ENCODE measurements around the gene SIAE. TPM values are rescaled to one million over a fixed set of nuclear protein-coding genes. Genes with fewer than 3 reads are reported as not detected.

Gene SIAE
- total and polyA plus RNA-seq, 2 donors (not counting 1 experiment from before 2014, with no cell fraction given), result 3.6 to 4.5 TPM

DNA sequence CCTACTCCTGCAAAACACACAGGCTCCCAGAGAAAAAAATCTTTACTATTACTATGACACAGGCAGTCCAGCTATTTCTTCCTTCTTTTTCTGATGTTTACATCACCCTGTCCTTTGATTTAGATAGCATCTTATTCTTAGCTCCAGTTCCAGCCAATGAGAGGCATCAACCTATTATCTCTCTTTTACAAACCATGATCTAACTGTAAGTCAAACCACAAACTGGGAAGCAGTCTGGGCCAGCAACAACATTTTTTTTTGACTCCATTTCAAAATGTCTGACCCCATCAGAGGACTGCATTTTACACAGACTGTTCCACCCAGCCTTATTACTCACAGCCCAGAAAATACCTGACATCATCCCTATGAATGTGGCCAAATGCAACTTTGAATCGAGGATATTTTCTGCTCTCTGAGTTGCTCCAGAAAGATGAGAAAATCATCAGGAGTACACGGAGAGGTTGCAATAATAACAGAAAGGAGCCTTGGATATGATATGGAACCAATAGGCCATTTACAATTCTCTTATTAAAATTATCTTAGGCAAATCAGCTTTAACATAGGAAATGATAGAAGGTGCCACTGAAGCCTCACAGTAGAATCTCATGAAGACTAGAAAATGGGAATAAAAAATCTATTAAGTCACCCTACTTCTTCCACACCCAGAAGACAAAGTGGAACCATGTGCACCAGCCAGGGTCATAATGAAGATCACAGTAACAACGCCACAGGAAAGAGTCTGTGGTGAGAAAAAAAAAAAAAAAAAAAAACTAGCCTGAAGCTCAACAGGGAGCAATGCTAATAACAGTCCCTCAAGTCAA is 29.7 kb downstream of the SIAE start:
- intact Hi-C loops (cut with micrococcal nuclease), result loop anchor here (1.0 to 10.0 kb wide), 3 partner anchors 118 to 1231 kb away; partner anchors contain the start of gene ESAM
- Histone ChIP-seq H3K9me3 (ENCODE audit: control extremely low read depth in 1 of 3, control insufficient read depth in 2 of 3, insufficient read depth in 1 of 3, low read length in 2 of 3) (no peaks in the 10 kb centered on the region), H3K9ac (ENCODE audit: low read length) (no peak overlapping the region), H3K27me3 (replicated peaks in 1 of 4; ENCODE audit: control extremely low read depth in 1 of 4, control insufficient read depth in 3 of 4, insufficient read depth in 4 of 4, low read length in 3 of 4) (no peaks in the 10 kb centered on the region), H4K20me1 (ENCODE audit: control insufficient read depth, insufficient read depth, low read length, poor library complexity, severe bottlenecking) (no peaks in the 10 kb centered on the region), H3K27ac (ENCODE audit: low read length in 2 of 2) (no peak overlapping the region), H3K36me3 (replicated peaks in 1 of 2; ENCODE audit: control extremely low read depth in 1 of 2, control insufficient read depth in 1 of 2, extremely low read depth in 1 of 2, insufficient read depth in 2 of 2, low read length in 1 of 2) (no peaks in the 10 kb centered on the region), H3K4me2 (replicated peaks; ENCODE audit: low read depth, low read length, poor library complexity, severe bottlenecking) (no peak overlapping the region), H2AFZ (ENCODE audit: insufficient read depth, low read depth, low read length, poor library complexity, severe bottlenecking) (peak overlapping the region; percentile 17), H3K4me3 (ENCODE audit: control extremely low read depth in 1 of 5, extremely low read depth in 1 of 5, insufficient read depth in 1 of 5, low read depth in 2 of 5, low read length in 4 of 5) (no peak overlapping the region), H3K79me2 (ENCODE audit: control insufficient read depth, insufficient read depth, low read length) (no peaks in the 10 kb centered on the region), H3K4me1 (ENCODE audit: control insufficient read depth in 2 of 2, insufficient read depth in 2 of 2, low read length in 2 of 2) (peaks cover 14 to 16% of the 10 kb centered on the region in 2 donors)
- no peaks in the 10 kb centered on the region for H3K27me3 Mint-ChIP-seq
- TF ChIP-seq, protein P1, sequence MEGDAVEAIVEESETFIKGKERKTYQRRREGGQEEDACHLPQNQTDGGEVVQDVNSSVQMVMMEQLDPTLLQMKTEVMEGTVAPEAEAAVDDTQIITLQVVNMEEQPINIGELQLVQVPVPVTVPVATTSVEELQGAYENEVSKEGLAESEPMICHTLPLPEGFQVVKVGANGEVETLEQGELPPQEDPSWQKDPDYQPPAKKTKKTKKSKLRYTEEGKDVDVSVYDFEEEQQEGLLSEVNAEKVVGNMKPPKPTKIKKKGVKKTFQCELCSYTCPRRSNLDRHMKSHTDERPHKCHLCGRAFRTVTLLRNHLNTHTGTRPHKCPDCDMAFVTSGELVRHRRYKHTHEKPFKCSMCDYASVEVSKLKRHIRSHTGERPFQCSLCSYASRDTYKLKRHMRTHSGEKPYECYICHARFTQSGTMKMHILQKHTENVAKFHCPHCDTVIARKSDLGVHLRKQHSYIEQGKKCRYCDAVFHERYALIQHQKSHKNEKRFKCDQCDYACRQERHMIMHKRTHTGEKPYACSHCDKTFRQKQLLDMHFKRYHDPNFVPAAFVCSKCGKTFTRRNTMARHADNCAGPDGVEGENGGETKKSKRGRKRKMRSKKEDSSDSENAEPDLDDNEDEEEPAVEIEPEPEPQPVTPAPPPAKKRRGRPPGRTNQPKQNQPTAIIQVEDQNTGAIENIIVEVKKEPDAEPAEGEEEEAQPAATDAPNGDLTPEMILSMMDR (IDR thresholded peaks at IDR 0.05), result no peak
- no peak for TF ChIP-seq EZH2 (IDR thresholded peaks at IDR 0.05; ENCODE audit: borderline replicate concordance, insufficient read depth, low read depth, low read length, poor library complexity, severe bottlenecking)
- no peaks in the 10 kb centered on the region for H3K9me3 Mint-ChIP-seq (ENCODE audit: insufficient read depth)
- peaks cover 16% of the 10 kb centered on the region for H3K4me1 Mint-ChIP-seq
- ATAC-seq (ENCODE audit: low read depth) (no peak), DNase-seq (no peak)
- POLR2A ChIA-PET, result no interaction called here
- no peak overlapping the region for H3K4me3 Mint-ChIP-seq
- CTCF ChIA-PET, result interaction anchor here (0.6 to 5.9 kb wide), 21 partner anchors 10 to 1280 kb away, joined by 3 to 61 read pairs (median 4); partner anchors contain the start of genes MSANTD2 and ROBO3
- no peak overlapping the region for H3K27ac Mint-ChIP-seq
- no CpG with 5 or more reads among the region's 3 CpGs for WGBS (ENCODE audit: insufficient coverage)

DNA sequence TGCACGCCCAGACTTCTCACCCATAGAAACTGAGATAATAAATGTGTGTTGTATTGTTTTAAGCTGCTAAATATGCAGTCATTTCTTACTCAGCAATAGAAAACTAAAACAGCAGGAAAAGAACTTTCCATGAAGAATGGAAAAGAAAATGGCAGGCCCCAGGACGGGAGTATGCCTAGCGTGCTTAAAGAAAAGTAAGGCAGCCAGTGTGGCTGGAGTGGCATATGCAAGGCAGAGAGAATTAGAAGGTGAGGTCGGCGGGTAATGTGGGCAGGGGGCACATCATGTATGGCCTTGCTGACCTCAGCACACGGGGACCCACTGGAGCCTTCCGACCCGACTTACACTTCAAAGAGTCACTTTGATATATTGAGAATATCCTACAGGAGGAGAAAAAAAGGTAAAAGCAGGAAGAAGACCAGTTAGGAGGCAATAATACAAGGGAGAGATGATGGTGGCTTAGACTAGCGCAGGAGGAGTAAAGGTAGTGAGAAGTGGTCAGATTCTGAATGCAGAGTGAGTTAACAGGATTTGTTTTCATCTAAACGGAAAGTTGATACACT is 30.4 kb downstream of the SIAE start:
- Histone ChIP-seq H3K27ac (ENCODE audit: low read length in 2 of 2) (no peak overlapping the region), H3K4me1 (ENCODE audit: control insufficient read depth in 2 of 2, insufficient read depth in 2 of 2, low read length in 2 of 2) (peaks cover 14 to 16% of the 10 kb centered on the region in 2 donors), H3K9ac (ENCODE audit: low read length) (no peak overlapping the region), H3K4me2 (replicated peaks; ENCODE audit: low read depth, low read length, poor library complexity, severe bottlenecking) (no peak overlapping the region), H3K36me3 (replicated peaks in 1 of 2; ENCODE audit: control extremely low read depth in 1 of 2, control insufficient read depth in 1 of 2, extremely low read depth in 1 of 2, insufficient read depth in 2 of 2, low read length in 1 of 2) (no peaks in the 10 kb centered on the region), H3K79me2 (ENCODE audit: control insufficient read depth, insufficient read depth, low read length) (no peaks in the 10 kb centered on the region), H3K4me3 (ENCODE audit: control extremely low read depth in 1 of 5, extremely low read depth in 1 of 5, insufficient read depth in 1 of 5, low read depth in 2 of 5, low read length in 4 of 5) (no peak overlapping the region), H4K20me1 (ENCODE audit: control insufficient read depth, insufficient read depth, low read length, poor library complexity, severe bottlenecking) (no peaks in the 10 kb centered on the region), H2AFZ (ENCODE audit: insufficient read depth, low read depth, low read length, poor library complexity, severe bottlenecking) (no peak overlapping the region), H3K27me3 (replicated peaks in 1 of 4; ENCODE audit: control extremely low read depth in 1 of 4, control insufficient read depth in 3 of 4, insufficient read depth in 4 of 4, low read length in 3 of 4) (no peaks in the 10 kb centered on the region), H3K9me3 (ENCODE audit: control extremely low read depth in 1 of 3, control insufficient read depth in 2 of 3, insufficient read depth in 1 of 3, low read length in 2 of 3) (no peaks in the 10 kb centered on the region)
- 98% methylated on average over 5 of the region's 10 CpGs for WGBS (ENCODE audit: insufficient coverage)
- POLR2A ChIA-PET, result no interaction called here
- H3K4me3 Mint-ChIP-seq, result no peak overlapping the region
- ATAC-seq (ENCODE audit: low read depth), result no peak
- no peaks in the 10 kb centered on the region for H3K27me3 Mint-ChIP-seq
- no peaks in the 10 kb centered on the region for H3K9me3 Mint-ChIP-seq (ENCODE audit: insufficient read depth)
- DNase-seq, result no peak
- CTCF ChIA-PET, result interaction anchor here (1.0 to 5.9 kb wide), 9 partner anchors 10 to 195 kb away, joined by 3 to 61 read pairs (median 5); no protein-coding TSS in a partner anchor
- no peak overlapping the region for H3K27ac Mint-ChIP-seq
- intact Hi-C loops (cut with micrococcal nuclease), result loop anchor here (10.0 kb wide), 1 partner anchor 1232 kb away; no protein-coding TSS in a partner anchor
- no peak for TF ChIP-seq EZH2 (IDR thresholded peaks at IDR 0.05; ENCODE audit: borderline replicate concordance, insufficient read depth, low read depth, low read length, poor library complexity, severe bottlenecking)
- TF ChIP-seq, protein P1 (IDR thresholded peaks at IDR 0.05), result no peak
- peaks cover 16% of the 10 kb centered on the region for H3K4me1 Mint-ChIP-seq
